HG03571 (cell line): ENCODE measurements around the gene IQGAP3.
"Not testable (repeated sequence)": the region's sequence is repeated elsewhere in the genome, so short reads cannot be mapped to it uniquely, and the experiment has no call there.

Experiments used
- ATAC-seq: cut with Tn5 transposase; IDR thresholded peaks from one replicate; pipeline ENCODE4 v1.9.1; 2021; ENCODE audit not compliant: unreplicated experiment

IQGAP3 gene

GRCh38 chr1:156592910-156593660 lies 20.7 kb upstream of the IQGAP3 start:
- no peak for ATAC-seq

- no peak for ATAC-seq
Observed at GRCh38 chr1:156592158-156592909, 20.0 kb upstream of the IQGAP3 start.

GRCh38 chr1:156591432-156592157 lies 19.2 kb upstream of the IQGAP3 start, which contains the start of gene NAXE:
Gene NAXE, plus strand, starts transcription at chr1:156591776. Its CDS starts 29 bp downstream, at chr1:156591805.
- peak; percentile 87 for ATAC-seq

- no peak for ATAC-seq
Observed at GRCh38 chr1:156591181-156591431, 18.7 kb upstream of the IQGAP3 start.

DNA sequence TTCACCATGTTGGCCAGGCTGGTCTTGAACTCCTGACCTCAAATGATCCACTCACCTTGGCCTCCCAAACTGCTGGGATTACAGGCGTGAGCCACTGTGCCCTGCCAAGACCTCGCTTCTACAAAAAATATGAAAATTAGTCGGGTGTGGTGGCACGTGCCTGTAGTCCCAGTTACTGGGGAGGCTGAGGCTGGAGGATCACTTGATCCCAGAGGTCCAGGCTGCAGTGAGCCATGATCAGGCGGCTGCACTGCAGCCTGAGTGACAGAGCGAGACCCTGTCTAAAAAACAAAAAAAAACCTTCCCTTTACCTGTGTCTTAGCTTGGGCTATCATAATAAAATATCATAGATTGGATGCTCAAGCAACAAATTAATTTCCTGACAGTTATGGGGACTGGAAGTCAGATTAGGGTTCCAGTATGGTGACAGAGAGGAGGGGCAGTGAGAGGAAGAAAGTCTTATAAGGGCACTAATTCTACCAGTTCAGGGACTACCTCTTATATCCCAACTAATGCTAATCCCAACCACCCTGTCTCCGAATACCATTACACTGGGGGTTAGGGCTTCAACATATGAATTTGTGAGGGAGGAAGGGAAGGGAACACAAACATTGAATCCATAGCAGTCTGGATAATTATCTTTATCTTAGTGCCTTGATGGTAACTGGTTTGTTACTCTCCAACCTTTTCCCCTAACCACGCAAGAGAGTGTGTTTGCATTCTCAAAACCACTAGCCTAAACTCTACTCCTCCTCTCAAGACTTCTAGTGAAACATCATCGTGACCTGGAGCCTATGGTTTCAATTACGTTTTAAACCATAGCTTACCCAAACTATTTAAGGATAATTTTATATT lies 18.2 kb upstream of the IQGAP3 start:
- ATAC-seq, result no peak

GRCh38 chr1:156589546-156589945 lies 17.2 kb upstream of the IQGAP3 start:
- ATAC-seq, result no peak

DNA sequence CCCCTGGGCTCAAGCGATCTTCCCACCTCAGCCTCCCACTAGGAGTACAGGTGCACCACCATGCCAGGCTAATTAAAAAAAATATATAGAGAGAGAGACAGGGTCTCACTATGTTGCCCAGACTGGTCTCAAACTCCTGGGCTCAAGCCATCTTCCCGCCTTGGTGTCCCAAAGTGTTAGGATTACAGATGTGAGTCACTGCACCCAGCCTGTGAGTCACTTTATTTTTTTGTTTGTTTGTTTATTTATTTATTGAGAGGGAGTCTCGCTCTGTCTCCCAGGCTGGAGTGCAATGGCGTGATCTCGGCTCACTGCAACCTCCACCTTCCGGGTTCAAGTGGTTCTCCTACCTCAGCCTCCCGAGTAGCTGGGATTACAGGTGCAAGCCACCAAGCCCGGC lies 15.6 kb upstream of the IQGAP3 start:
- not testable (repeated sequence) for ATAC-seq

DNA sequence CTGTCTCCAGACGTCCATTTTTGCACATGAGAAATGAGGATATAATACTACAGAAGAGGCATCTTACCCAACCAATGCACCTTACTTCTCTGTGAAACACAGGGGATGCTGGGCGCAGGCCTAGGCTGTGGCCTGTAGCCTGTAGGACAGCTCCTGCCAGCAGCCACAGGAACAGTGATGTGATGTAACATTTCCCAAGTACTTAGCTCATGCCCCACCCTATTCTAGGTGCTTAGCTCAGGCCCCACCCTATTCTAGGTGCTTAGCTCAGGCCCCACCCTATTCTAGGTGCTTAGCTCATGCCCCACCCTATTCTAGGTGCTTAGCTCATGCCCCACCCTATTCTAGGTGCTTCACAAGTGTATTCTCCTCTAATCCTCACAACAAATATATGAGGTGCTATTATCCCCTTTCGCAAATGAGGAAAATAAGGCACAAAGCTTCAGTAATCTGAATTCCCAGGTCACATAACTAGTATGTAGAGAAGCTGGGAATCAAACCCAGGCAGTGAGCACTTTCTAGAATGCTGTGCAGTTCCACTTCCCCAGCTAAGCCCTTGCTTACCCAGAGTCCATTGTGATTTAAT lies 14.6 kb upstream of the IQGAP3 start:
- ATAC-seq, result no peak

GRCh38 chr1:156586323-156586722 lies 14.0 kb upstream of the IQGAP3 start:
- no peak for ATAC-seq

DNA sequence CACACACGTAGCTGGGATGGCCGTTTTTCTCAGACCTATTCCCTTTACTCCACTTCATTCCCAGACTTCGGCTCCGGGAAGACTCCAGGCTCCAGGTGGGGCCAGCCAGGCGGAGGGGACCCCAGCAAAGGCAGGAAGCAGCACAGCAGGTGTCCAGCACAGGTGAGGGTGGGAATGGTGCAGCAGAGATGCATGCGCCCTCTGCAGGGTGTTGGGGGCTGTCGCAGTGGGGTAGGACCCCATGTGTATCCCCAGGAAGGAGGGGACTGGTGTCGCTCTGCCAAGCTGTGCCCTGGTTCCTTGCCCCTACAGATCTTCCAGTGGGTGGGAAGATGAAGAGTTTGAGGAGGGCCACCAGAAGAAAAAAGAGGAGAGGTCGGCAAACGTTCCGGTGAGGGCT lies 12.4 kb upstream of the IQGAP3 start:
- ATAC-seq, result no peak

DNA sequence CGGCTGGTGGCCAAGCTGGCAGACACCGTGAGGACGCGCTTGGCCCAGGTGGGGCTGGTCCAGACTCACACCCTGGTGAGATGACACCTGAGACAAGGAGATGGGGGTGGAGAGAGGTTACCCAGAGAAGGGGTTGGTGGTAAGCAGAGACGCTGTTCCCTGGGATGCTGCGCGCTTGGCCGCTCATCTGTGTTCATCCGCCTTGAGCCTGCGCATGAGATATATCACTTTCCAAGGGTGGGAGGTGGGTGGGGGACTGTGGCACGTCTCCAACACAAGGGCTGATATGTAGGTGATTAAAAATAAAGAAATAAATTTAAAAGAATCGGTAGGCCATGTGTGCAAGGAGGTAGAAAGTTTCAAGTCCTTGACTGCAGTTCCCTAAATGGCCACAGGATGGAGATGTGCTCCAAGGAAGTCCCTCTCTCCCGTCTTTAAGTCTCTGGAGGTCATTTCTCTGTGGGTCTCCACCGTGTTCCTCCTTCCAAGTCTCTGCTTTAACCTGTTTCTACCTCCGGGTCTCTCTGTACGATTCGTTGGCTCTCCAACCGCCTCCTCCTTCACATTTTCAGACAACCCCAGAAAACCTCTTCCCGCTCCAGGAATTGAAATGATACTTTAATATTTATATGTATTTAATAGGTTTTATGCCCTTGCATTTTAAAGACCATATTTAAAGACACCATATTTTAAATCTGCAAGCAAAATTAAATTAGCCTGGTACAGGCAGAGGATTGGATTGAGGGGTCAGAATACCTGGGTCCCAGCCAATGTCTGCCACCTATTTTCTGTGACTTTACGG lies 11.7 kb upstream of the IQGAP3 start:
- ATAC-seq, result no peak

DNA sequence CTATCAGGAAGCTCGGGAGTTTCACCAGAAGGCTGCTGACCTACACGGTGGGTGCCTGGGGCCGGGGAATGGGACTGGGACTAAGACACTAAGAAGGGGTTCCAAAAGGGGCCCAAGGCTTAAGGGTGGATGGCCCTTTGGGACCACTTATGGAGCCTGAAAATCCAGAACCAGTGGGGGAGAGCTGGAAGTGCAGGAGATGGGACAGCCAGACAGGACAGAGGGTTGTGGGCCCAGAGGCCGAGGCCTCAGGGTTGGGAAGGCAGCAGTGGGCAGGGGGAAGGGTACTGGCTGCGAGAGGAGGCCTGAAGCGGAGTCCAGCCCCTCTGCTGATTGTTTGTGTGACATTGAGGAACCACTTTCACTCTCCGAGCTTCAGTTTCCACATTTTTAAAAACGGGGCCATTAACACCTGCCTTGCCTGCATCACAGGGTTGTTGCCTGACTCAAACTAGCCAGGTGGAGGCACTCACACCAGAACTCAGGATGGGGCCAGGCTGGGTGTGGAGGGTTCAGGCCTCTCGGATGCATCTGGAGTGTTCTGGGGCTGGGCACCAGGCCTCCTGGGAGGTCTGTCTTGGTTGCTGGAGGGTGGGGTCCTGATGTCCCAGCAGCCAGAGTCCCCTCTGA lies 10.1 kb upstream of the IQGAP3 start:
- ATAC-seq, result no peak

DNA sequence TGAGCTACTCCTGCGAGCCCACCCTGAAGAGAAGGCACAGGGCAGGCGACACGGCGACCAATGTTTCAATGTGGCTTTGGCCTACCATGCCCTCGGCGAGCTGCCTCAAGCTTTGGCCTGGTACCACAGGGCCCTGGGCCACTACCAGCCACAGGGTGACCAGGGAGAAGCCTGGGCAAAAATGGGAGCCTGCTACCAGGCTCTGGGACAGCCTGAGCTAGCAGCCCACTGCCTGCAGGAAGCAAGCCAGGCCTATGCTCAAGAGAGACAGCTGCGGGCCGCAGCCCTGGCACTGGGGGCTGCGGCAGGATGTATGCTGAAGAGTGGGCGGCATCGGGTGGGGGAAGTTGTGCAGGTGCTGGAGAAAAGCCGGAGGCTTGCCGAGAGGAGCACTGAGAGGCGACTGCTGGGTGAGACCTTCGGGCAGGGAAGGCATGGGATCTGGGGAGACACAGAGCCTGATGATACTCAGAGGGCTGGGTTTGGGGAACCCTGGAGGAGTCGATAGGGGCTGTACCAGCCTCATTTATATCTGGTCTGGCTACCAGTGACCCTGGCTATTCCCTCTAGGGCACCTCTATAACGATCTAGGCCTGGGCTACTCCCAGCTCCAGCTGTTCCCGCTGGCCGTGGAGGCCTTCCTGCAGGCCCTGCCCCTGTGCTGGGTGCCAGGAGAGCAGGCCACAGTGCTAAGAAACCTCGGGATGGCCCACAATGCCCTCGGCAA lies 9.5 kb upstream of the IQGAP3 start:
- ATAC-seq, result no peak

- ATAC-seq, result no peak
Observed at GRCh38 chr1:156579472-156579871, 7.1 kb upstream of the IQGAP3 start, which contains the start of gene TTC24. Gene TTC24, plus strand, starts transcription at chr1:156579723. Its CDS starts 1,642 bp downstream, at chr1:156581365.

- no peak for ATAC-seq
Observed at GRCh38 chr1:156578055-156578454, 5.7 kb upstream of the IQGAP3 start.

DNA sequence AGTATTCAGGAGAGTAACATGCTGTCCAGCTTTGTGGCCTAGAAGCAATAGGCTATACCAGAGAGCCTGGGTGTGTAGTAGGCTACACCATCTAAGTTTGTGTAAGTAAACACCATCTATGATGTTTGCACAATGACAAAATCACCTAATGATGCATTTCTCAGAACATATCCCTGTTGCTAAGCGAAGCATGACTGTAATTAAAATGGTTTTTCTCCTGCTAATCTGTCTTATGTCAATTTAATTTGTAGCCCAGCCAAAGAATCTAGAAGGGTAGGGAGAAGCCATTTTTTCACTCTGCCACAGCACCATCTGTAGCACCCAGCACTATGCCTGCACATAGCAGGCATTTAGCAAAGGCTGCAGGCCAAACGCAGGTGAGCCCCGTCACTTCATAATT lies 5.2 kb upstream of the IQGAP3 start:
- ATAC-seq, result no peak

- no peak for ATAC-seq
Observed at GRCh38 chr1:156574039-156574633, 1.8 kb upstream of the IQGAP3 start.

DNA sequence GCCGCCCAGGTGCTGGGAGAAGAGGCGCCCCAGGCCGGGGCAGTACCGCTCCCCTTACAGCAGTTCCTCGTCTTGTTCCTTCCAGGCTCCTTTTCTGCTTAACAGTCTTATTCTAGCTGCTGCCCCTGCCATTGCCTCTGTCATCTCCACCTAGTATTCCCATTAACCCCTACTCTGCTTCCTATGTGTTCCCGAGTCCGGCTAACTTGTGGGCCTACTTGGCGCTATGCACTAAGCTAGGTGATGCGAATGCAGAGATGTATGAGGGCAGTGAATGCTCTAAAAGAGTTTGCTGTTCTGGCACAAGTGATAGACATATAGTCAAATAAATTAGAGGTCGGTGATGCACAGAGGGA lies 276 bp upstream of the IQGAP3 start:
- ATAC-seq, result no peak
